Neural progenitor cell (in vitro differentiated cells): ENCODE results near the gene CENPP.

Source experiments
- EZH2 ChIP-seq: fragments of 200-600 bp; sonication (generic); IDR thresholded peaks from 2 replicates; pipeline ENCODE4 v1.6.1; 2017; ENCODE audit warnings: antibody characterized with exemption, mild to moderate bottlenecking, moderate library complexity
- TF ChIP-seq, protein P1 (sequence below): fragments of 200-600 bp; sonication (generic); IDR thresholded peaks from 2 replicates; pipeline ENCODE4 v1.5.1; 2017; ENCODE audit warnings: antibody characterized with exemption, mild to moderate bottlenecking

DNA sequence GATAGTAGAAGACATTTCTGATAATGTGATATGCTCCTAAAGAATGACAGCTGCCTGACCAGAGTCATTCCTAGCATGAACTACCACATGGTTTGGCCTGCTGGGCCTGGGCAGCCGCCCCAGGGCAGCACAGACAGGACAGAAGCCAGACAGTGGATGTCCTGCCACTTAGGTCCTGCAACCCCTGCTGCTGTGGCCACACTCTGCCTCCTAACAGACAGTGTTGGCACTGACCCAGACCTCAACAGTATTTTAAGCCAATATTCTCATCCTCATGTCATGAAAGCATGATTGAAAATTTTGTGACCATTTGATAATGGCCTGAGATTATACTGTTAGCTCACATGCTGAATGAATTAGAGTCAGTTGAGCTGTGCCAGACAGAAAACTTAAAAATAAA is 15.8 kb downstream of the CENPP start:
- TF ChIP-seq, protein P1, sequence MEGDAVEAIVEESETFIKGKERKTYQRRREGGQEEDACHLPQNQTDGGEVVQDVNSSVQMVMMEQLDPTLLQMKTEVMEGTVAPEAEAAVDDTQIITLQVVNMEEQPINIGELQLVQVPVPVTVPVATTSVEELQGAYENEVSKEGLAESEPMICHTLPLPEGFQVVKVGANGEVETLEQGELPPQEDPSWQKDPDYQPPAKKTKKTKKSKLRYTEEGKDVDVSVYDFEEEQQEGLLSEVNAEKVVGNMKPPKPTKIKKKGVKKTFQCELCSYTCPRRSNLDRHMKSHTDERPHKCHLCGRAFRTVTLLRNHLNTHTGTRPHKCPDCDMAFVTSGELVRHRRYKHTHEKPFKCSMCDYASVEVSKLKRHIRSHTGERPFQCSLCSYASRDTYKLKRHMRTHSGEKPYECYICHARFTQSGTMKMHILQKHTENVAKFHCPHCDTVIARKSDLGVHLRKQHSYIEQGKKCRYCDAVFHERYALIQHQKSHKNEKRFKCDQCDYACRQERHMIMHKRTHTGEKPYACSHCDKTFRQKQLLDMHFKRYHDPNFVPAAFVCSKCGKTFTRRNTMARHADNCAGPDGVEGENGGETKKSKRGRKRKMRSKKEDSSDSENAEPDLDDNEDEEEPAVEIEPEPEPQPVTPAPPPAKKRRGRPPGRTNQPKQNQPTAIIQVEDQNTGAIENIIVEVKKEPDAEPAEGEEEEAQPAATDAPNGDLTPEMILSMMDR, result no peak
- TF ChIP-seq EZH2, result no peak
